GM18519 (cell line): Measurements from ENCODE around the gene PTMS.

ENCODE experiments used
- ATAC-seq: cut with Tn5 transposase; IDR thresholded peaks from one replicate; pipeline ENCODE4 v1.9.1; 2021; ENCODE audit warnings: mild to moderate bottlenecking, moderate library complexity; ENCODE audit not compliant: unreplicated experiment, low FRiP score

Gene PTMS

GRCh38 chr12:6751767-6752166, 14.4 kb upstream of the PTMS start:
- ATAC-seq: no peak

DNA sequence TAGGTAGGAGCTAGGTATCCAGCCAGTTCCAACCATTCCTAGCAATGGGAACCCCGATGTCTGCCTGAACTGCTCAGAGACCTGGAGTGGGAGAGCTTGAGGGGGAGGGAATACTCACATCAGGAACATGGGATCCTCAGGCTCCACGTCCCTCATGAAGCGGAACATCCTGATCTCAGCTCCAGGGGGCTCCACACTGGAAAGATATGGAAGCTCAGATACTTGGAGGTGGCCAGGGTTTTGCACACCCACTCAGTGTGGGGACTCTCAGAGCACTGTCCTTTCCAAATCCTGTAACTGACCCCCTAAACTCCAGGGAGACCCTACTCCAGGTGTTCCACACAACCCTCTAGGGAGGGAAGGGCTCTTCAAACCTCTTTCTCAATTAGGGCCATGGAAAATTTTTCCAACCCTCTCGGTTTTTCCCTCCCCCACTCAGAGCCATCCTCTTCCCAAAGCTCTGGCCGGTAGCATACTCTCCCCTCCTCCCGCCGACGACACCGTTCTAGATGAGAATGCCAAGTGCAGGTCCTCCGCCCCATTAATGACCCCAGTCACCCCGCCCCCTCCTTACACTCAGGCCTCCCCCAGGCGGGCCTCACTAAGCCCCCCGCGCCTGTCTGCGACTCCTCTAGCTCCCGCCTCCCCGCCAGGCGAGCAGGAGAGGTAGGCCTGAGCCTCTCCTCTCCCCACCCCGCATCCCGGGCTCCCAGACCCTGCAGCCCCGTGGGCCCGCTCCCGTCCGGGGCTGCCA, 13.8 kb upstream of the PTMS start:
- no peak for ATAC-seq

DNA sequence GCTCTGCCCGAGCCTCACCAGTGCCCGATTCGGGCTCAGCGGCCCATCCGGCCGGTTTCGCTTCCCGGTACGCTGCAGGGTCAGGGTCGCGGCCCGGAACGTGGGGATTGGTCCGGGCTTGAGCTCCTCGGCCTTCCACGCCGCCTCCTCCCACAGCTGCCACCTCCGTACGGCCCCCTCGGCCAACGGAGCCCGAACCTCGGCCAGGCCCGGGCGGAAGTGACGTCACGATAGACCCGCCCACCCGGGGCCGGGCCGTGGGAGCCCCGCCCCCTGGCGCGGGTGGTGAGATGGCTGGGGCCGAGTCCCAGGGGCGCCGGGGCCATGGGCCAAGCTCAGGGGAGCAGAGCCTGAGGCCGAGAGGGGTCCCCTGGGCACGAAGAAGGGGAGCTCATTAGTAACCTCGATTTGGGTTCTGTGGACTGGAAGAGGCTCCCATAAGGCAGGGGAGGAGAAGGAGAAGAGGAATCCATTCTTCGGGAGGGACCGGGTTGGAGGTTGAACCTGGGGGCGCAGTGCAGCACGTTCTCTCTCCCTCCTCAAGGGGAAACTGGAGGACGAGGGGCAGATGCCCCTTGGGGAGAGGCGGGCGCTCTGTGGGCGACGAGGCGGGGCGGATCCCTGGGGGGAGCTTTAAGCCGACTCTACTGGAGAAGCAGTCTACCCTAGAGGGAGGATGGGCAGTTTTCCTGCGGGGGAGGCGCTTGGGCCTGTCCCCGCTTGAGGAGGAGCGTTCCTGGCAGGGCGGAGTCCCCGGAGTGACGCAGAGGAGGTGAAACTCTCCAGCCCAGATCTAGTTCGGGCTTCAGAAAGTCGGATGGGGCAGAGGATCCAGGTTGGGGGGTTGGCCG, 13.0 kb upstream of the PTMS start, which contains the start of gene MLF2:
MLF2 (minus strand) TSS at position 221 of the 851 bp plus-strand sequence. CDS start 807 bp downstream, outside the sequence.
- ATAC-seq: peak; percentile 79

DNA sequence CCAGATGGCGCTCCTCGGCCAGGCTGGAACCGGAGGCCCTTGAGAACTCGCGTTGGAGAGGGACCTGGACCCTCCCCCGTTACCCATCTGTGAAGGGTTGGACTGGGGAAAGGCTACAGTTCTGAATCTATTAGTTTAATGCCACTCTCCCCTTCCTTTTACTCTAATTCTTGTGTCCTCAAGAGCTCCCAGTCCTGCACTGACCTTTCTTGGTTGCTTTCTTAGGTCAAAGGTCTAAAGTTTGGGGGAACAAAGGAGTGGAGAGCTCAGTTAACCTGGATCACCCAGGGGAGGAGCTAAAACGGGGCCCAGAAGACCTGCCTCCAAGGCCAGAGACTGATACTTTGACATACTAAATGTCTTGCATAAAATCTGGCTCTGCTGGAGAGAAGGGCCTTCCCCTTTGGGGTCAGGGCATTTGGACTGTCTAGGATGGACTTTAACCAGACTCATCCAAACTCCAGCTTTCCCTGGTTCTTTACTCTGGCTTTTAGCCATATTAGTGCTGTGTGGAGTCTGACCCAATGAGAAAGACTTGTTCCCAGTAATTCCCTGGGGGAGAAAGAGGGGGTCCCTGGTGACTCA, 12.3 kb upstream of the PTMS start:
- no peak for ATAC-seq

GRCh38 chr12:6754411-6754810, 11.8 kb upstream of the PTMS start:
- no peak for ATAC-seq

GRCh38 chr12:6757028-6757690, 9.0 kb upstream of the PTMS start:
- no peak for ATAC-seq

DNA sequence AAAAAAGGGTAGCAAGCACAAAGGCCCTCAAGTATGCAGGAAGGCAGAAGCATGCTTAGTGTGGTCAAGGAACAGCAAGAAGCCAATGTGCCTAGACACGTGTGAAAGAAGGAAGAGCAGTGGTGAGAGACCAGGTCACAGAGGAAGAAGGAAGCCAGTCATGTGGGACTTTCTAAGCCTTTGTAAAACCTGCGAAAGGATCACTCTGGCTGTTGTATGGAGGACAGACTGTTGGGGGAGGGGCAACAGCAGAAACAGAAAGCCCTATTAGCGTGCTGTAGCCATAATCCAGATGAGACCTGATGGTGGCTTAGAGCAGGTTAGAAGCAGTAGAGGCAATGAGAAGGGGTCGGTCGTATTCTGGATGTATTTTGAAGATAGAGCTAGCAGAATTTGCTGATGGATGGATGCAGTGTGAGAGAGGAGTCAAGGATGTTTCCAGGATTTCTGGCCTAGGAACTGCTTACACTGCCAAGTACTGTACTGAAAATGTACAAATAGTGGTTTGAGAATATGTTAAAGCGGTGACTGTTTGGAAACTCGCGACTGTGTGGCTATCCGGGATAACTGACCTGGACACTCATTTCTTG, 7.6 kb upstream of the PTMS start:
- no peak for ATAC-seq

- no peak for ATAC-seq
Observed at GRCh38 chr12:6759741-6760140, 6.4 kb upstream of the PTMS start.

DNA sequence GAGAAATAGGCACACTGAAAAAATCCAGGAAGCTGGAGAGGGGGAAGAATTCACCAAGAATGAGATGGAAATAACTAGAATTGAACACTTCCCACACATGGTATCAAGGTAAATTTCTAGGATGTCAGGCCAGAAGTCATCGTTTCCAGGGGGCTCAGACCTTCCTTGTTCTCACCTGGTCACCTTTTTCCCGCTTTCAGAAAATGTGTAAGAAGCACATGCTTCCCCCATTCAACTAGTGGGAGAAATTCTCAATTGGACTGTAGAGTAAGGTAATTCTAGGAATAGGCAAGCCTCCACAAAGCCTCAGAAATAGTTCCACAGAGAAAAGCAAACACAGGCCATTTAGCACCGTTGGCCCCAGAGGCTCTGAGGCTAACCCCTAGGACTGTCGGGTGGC, 2.8 kb upstream of the PTMS start:
- no peak for ATAC-seq

- peak; percentile 70 for ATAC-seq
Observed at GRCh38 chr12:6764011-6764828, 1.9 kb upstream of the PTMS start.

- no peak for ATAC-seq
Observed at GRCh38 chr12:6765048-6765633, 1.0 kb upstream of the PTMS start.

GRCh38 chr12:6766651-6767349, 637 bp downstream of the PTMS start:
- ATAC-seq: no peak

DNA sequence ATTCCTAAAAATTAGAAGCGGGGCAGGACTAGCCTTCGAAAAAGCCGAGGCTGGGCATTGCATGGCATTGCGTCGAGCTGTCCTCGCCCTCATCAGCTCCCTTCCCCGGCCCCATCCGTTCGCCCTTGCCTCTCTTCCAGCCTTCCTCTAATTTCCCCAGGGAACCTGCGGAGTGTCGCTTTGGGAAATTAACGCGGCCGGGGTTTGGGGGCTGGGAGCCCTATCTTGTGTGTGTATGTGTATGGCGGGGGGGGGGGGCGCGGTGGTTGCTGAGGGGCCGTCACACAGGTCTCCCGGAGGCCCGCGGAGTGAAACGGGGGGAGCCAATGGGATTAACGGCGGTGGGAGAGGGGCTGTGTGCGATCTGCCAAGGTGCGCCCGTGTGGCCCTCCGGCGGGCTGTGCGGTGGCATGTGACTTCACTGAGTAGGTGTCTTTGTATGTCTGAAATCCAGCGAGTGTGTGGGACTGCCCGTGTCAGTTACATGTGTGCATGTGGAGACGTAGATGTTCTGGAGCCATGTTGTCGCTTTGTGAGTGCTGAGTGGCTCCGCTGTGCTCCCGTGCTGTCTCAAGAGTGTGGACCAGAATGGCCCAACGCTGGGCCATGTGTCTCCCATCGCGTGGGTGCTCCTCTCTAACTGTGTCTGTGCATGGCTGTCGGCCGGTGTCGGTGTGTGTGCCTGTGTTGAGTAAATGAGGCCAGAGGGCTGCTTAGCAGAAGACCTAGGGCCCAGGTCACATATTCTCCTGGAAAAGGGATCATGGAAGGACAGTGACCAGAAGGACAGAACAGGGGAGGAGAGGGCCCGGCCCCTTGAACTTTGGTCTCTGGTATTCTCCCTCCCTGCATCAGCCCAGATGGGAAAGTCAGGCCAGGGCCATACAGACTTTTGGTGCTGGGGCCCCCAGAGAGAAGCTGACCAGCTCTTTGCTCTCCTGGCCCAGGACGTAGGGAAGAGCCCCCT, 1.5 kb downstream of the PTMS start:
- ATAC-seq: no peak

DNA sequence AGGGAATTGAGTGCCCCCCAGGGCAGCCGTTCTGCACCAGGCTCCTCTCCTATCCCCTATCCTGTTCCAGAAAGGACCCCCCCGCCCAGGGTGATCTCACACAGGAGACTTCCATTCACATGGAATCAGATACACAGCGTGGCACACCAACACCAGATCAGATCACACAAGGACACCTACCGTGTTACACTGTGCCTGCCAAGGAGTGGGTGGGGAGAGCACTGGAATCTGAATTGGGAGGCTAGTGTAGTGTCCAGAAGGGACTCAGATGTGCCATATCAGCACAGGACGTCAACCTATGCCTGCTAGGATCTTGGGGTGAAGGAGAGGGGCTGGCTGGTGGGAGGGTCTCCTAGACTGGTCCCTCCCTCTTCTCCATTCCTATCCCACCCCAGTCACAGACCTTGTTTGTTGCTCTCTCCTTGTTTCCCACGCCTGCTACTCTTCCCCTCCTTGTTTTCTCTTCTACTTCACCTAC, 2.3 kb downstream of the PTMS start:
- no peak for ATAC-seq

- no peak for ATAC-seq
Observed at GRCh38 chr12:6768990-6769389, 2.8 kb downstream of the PTMS start.

- ATAC-seq: no peak
Observed at GRCh38 chr12:6769666-6770065, 3.5 kb downstream of the PTMS start.

DNA sequence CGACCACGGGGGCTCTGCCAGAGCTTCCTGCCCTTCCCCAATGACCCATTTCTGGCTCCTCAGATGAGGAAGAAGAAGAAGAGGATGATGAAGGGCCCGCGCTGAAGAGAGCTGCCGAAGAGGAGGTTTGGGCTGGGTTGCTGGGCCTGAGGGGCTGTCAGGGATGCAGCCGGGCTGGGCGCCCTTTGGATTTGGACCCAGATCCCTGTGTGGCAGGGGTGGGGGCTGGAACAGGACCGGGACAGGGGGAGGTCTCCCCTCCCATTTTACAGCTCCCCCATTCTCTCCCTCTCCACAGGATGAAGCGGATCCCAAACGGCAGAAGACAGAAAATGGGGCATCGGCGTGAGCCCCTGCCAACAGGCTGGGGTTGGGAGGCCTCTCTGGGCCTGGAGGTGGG, 3.9 kb downstream of the PTMS start:
- ATAC-seq: no peak
